IMR-90 (cell line): ENCODE results near the gene ZNF283. TPM values are rescaled to one million over a fixed set of nuclear protein-coding genes. Genes with fewer than 3 reads are reported as not detected.

ENCODE experiments used
- ATAC-seq: fragments of 200-7000 bp; cut with Tn5 transposase; 2 replicates; pipeline ENCODE4 v1.9.1; 2020; ENCODE audit warnings: low read depth, mild to moderate bottlenecking, moderate library complexity
- BruUV-seq: library from RNA; stranded (reverse); fragments of 400-500 nt; replicated peaks from 2 replicates; lab custom pipeline; 2021; lab: Mats Ljungman, UMichigan
- CTCF ChIA-PET: fragments of 300-600 bp; formaldehyde crosslinking; extraction: SDS; loops from one replicate; lab custom pipeline; 2021; ENCODE audit warnings: antibody characterized with exemption; lab: Yijun Ruan, JAX
- POLR2A ChIA-PET: fragments of 300-600 bp; sonication (Branson Sonifier 250); formaldehyde crosslinking; loops from one replicate; lab custom pipeline; 2022; ENCODE audit warnings: antibody characterized with exemption; ENCODE audit not compliant: unreplicated experiment; lab: Charles Lee
- DNase-seq: peaks from one replicate; pipeline ENCODE4 v3.0.0; 2013
- H2AFZ ChIP-seq: replicated peaks from 2 replicates; pipeline ENCODE3; 2013; ENCODE audit warnings: low read length, mild to moderate bottlenecking; ENCODE audit not compliant: poor library complexity
- H2AK5ac ChIP-seq: 2 replicates; pipeline ENCODE4 v1.6.1; 2013; ENCODE audit warnings: low read depth, low read length, inconsistent platforms
- H2AK9ac ChIP-seq: replicated peaks from 2 replicates; pipeline ENCODE3; 2013; ENCODE audit warnings: mild to moderate bottlenecking, low read depth, low read length, moderate library complexity; ENCODE audit not compliant: poor library complexity
- H2BK120ac ChIP-seq: 2 replicates; pipeline ENCODE4 v1.6.1; 2013; ENCODE audit warnings: low read depth, low read length, inconsistent platforms
- H2BK15ac ChIP-seq: 3 replicates; pipeline ENCODE4 v1.6.1; 2013; ENCODE audit warnings: low read depth, low read length, inconsistent platforms
- H2BK20ac ChIP-seq: 2 replicates; pipeline ENCODE4 v1.6.1; 2013; ENCODE audit warnings: low read depth, mild to moderate bottlenecking, inconsistent platforms, low read length, moderate library complexity
- H2BK5ac ChIP-seq: 2 replicates; pipeline ENCODE4 v1.6.1; 2013; ENCODE audit warnings: mild to moderate bottlenecking, low read depth, low read length, inconsistent platforms; ENCODE audit not compliant: poor library complexity, severe bottlenecking
- H3K14ac ChIP-seq: replicated peaks from 2 replicates; pipeline ENCODE4 v1.6.1; 2013; ENCODE audit warnings: low read depth, low read length, inconsistent platforms
- H3K18ac ChIP-seq: 2 replicates; pipeline ENCODE4 v1.6.1; 2013; ENCODE audit warnings: low read depth, low read length, control low read depth
- H3K23ac ChIP-seq: 2 replicates; pipeline ENCODE4 v1.6.1; 2013; ENCODE audit warnings: low read depth, low read length, inconsistent platforms
- H3K27ac ChIP-seq: 2 replicates; pipeline ENCODE4 v1.5.1; 2013; ENCODE audit warnings: mild to moderate bottlenecking, control low read depth, low read length; ENCODE audit not compliant: insufficient read depth
- H3K27me3 ChIP-seq: 2 replicates; pipeline ENCODE4 v1.6.1; 2013; ENCODE audit warnings: low read length; ENCODE audit not compliant: control insufficient read depth, insufficient read depth
- H3K36me3 ChIP-seq: 2 replicates; pipeline ENCODE4 v1.6.1; 2013; ENCODE audit warnings: low read length, mixed read lengths; ENCODE audit not compliant: control insufficient read depth, insufficient read depth
- H3K4ac ChIP-seq: 2 replicates; pipeline ENCODE4 v1.6.1; 2013; ENCODE audit warnings: low read depth, low read length, inconsistent platforms
- H3K4me1 ChIP-seq: 2 replicates; pipeline ENCODE4 v1.6.1; 2013; ENCODE audit warnings: low read length, mixed read lengths; ENCODE audit not compliant: control insufficient read depth, insufficient read depth
- H3K4me2 ChIP-seq: 2 replicates; pipeline ENCODE4 v1.6.1; 2013; ENCODE audit warnings: low read depth, mild to moderate bottlenecking, control low read depth, low read length, moderate library complexity
- H3K4me3 ChIP-seq: 2 replicates; pipeline ENCODE4 v1.5.1; 2013; ENCODE audit warnings: low read depth, mild to moderate bottlenecking, control low read depth, low read length, moderate library complexity; ENCODE audit not compliant: insufficient read depth
- H3K56ac ChIP-seq: 2 replicates; pipeline ENCODE4 v1.6.1; 2013; ENCODE audit warnings: low read length, inconsistent platforms; ENCODE audit not compliant: insufficient read depth; ENCODE audit errors: extremely low read depth
- H3K79me1 ChIP-seq, 2 experiments: 2 replicates each; pipeline ENCODE4 v1.6.1; 2013; ENCODE audit warnings: low read length in 2 of 2, inconsistent platforms in 1 of 2, low read depth in 1 of 2
- H3K9ac ChIP-seq: 2 replicates; pipeline ENCODE4 v1.6.1; 2013; ENCODE audit warnings: low read depth, low read length, control low read depth
- H3K9me1 ChIP-seq: 2 replicates; pipeline ENCODE4 v1.6.1; 2013; ENCODE audit warnings: low read length, inconsistent platforms; ENCODE audit not compliant: insufficient read depth
- H3K9me3 ChIP-seq: 2 replicates; pipeline ENCODE4 v1.6.1; 2013; ENCODE audit warnings: low read length; ENCODE audit not compliant: control insufficient read depth, insufficient read depth
- H4K20me1 ChIP-seq: 2 replicates; pipeline ENCODE4 v1.6.1; 2013; ENCODE audit warnings: low read length, inconsistent platforms; ENCODE audit not compliant: insufficient read depth
- H4K5ac ChIP-seq: 2 replicates; pipeline ENCODE4 v1.6.1; 2013; ENCODE audit warnings: mild to moderate bottlenecking, low read depth, low read length, control low read depth
- H4K8ac ChIP-seq, 2 experiments: 2 replicates each; pipeline ENCODE4 v1.6.1; 2013; ENCODE audit warnings: low read depth in 2 of 2, low read length in 2 of 2, control low read depth in 1 of 2, inconsistent platforms in 1 of 2
- H4K91ac ChIP-seq: 2 replicates; pipeline ENCODE4 v1.6.1; 2013; ENCODE audit warnings: low read depth, low read length, inconsistent platforms; ENCODE audit not compliant: insufficient read depth
- CHD1 ChIP-seq: IDR thresholded peaks from 2 replicates; pipeline ENCODE4 v1.6.1; 2012; ENCODE audit warnings: low read depth, low read length, improper control_type of control experiment
- ELK1 ChIP-seq: fragments of 150-350 bp; IDR thresholded peaks from 2 replicates; pipeline ENCODE4 v1.6.1; 2016; ENCODE audit warnings: low read depth, mild to moderate bottlenecking, low read length, moderate library complexity, borderline replicate concordance
- FOS ChIP-seq: fragments of 150-350 bp; IDR thresholded peaks from 2 replicates; pipeline ENCODE4 v1.6.1; 2016; ENCODE audit warnings: low read depth, low read length
- MAFK ChIP-seq: IDR thresholded peaks from 2 replicates; pipeline ENCODE4 v1.6.1; 2012; ENCODE audit warnings: low read depth, low read length, improper control_type of control experiment
- MAZ ChIP-seq: IDR thresholded peaks from 2 replicates; pipeline ENCODE4 v1.6.1; 2012; ENCODE audit warnings: low read depth, mild to moderate bottlenecking, low read length, improper control_type of control experiment, moderate library complexity, borderline replicate concordance
- MXI1 ChIP-seq: IDR thresholded peaks from 2 replicates; pipeline ENCODE4 v1.6.1; 2012; ENCODE audit warnings: low read depth, mild to moderate bottlenecking, low read length, moderate library complexity, borderline replicate concordance
- NFE2L2 ChIP-seq: fragments of 150-350 bp; IDR thresholded peaks from 2 replicates; pipeline ENCODE4 v1.6.1; 2016; ENCODE audit warnings: low read depth, mild to moderate bottlenecking, low read length
- RAD21 ChIP-seq: IDR thresholded peaks from 2 replicates; pipeline ENCODE4 v1.6.1; 2012; ENCODE audit warnings: low read length, improper control_type of control experiment
- RFX5 ChIP-seq: IDR thresholded peaks from 2 replicates; pipeline ENCODE4 v1.8.0; 2012; ENCODE audit warnings: low read depth, mild to moderate bottlenecking, low read length, moderate library complexity
- SMC3 ChIP-seq: fragments of 150-350 bp; IDR thresholded peaks from 2 replicates; pipeline ENCODE4 v1.6.1; 2016; ENCODE audit warnings: low read depth, mild to moderate bottlenecking, antibody characterized with exemption, low read length, moderate library complexity
- WGBS, 2 experiments: methylation state at CpG; one replicate each; pipeline versions ENCODE4 v1.1.5 to v1.1.7; 2013; ENCODE audit warnings: missing lambda C conversion rate in 2 of 2; ENCODE audit not compliant: insufficient read length in 1 of 2; ENCODE audit errors: extremely low coverage in 2 of 2; 5-methylcytosine and 5-hydroxymethylcytosine counted together
- dilution Hi-C: fragments of 300-500 bp; cut with HindIII; formaldehyde crosslinking; loops from one replicate; pipeline ENCODE4 v1.14.3; 2018; ENCODE audit warnings: low sequenced_read_pairs; ENCODE audit not compliant: unreplicated experiment
- in situ Hi-C: fragments of 300-500 bp; cut with MboI; formaldehyde crosslinking; loops from 3 replicates; pipeline ENCODE4 v1.14.3; 2019; ENCODE audit warnings: low sequenced_read_pairs, inconsistent platforms, mixed read lengths
- intact Hi-C: fragments of 100-400 bp; cut with micrococcal nuclease; formaldehyde crosslinking; loops from 2 replicates; pipeline ENCODE4 v1.10.0; 2022
- polyA plus RNA-seq, 3 experiments: library from polyadenylated mRNA; depleted of rRNA; stranded (reverse); fragments of >200 nt; gene quantifications; 2 replicates each; pipeline ENCODE4 v1.2.3, GENCODE V29; 2012; ENCODE audit warnings: low replicate concordance in 1 of 3
- total RNA-seq: library from RNA; depleted of rRNA; stranded (reverse); fragments of >200 nt; gene quantifications from 2 replicates; pipeline ENCODE4 v1.2.3, GENCODE V29; 2012

The ZNF283 gene
- total and polyA plus RNA-seq, 2 of the 4 experiments (the other 2 are of a cell fraction) = 2.1 to 5.0 TPM

GRCh38 chr19:43779147-43779819 is 47.8 kb upstream of the ZNF283 start:
- Histone ChIP-seq H3K79me1 (no peaks in the 10 kb centered on the region), H2AK5ac (peak overlapping the region; percentile 34; the same call in 1 of the 2 replicates), H4K8ac (no peak overlapping the region), H2BK20ac (no peak overlapping the region), H3K4me3 (no peak overlapping the region), H3K9ac (no peak overlapping the region), H3K14ac (no peak overlapping the region), H3K4ac (no peak overlapping the region), H4K91ac (no peak overlapping the region), H3K36me3 (no peaks in the 10 kb centered on the region), H3K56ac (no peak overlapping the region), H4K20me1 (no peaks in the 10 kb centered on the region), H3K4me2 (no peak overlapping the region), H3K18ac (no peak overlapping the region), H2BK15ac (no peak overlapping the region), H3K23ac (no peak overlapping the region), H3K27ac (no peak overlapping the region), H2BK120ac (no peak overlapping the region), H2AFZ (peak overlapping the region; percentile 53), H4K5ac (no peak overlapping the region), H2AK9ac (peak overlapping the region; percentile 34), H3K27me3 (peaks cover 3% of the 10 kb centered on the region), H3K9me3 (no peaks in the 10 kb centered on the region), H2BK5ac (no peak overlapping the region), H3K9me1 (peaks cover 8% of the 10 kb centered on the region), H3K4me1 (peaks cover 9% of the 10 kb centered on the region)
- TF ChIP-seq MXI1 (no peak), FOS (no peak), SMC3 (no peak), CHD1 (no peak), ELK1 (no peak), RFX5 (no peak), MAZ (no peak), NFE2L2 (no peak), MAFK (no peak), RAD21 (no peak)
- intact Hi-C loops = no loop called here
- DNase-seq (no peak), ATAC-seq (no peak)
- no TSS peak for BruUV-seq
- in situ Hi-C loops = no loop called here
- dilution Hi-C loops = no loop called here
- ChIA-PET POLR2A (interaction anchor here (0.5 kb wide), 1 partner anchor 21 kb away, joined by 13 read pairs; no protein-coding TSS in a partner anchor), CTCF (no interaction called here)
- 85% methylated on average over 11 of the region's 16 CpGs; no CpG with 5 or more reads in 1 of the 2 experiments for WGBS, 2 experiments
